Islet precursor cell (in vitro differentiated cells): ENCODE results near the gene AMPD1.
A peak's percentile ranks its signal among the peaks of the same experiment; 100 is the strongest.

ENCODE experiments used
- DNase-seq: peaks from one replicate; pipeline ENCODE4 v3.0.0-alpha.2; 2018

The AMPD1 gene

GRCh38 chr1:114696810-114697209 lies 1.5 kb upstream of the AMPD1 start:
- DNase-seq: no peak

GRCh38 chr1:114694540-114695310 lies 621 bp downstream of the AMPD1 start:
- DNase-seq: no peak

GRCh38 chr1:114692947-114693346 lies 2.4 kb downstream of the AMPD1 start:
- no peak for DNase-seq

- peak; percentile 60 for DNase-seq
These were observed 4.3 kb downstream of the AMPD1 start for GRCh38 chr1:114691061-114691460.

GRCh38 chr1:114690148-114690547 lies 5.2 kb downstream of the AMPD1 start:
- no peak for DNase-seq

GRCh38 chr1:114688526-114688925 lies 6.8 kb downstream of the AMPD1 start:
- DNase-seq: no peak

GRCh38 chr1:114685851-114686250 lies 9.5 kb downstream of the AMPD1 start:
- DNase-seq: no peak

GRCh38 chr1:114677691-114678090 lies 17.7 kb downstream of the AMPD1 start:
- DNase-seq: no peak

- no peak for DNase-seq
These were observed 19.2 kb downstream of the AMPD1 start for GRCh38 chr1:114676115-114676514.

- DNase-seq: no peak
These were observed 23.4 kb downstream of the AMPD1 start for GRCh38 chr1:114671939-114672275.

- no peak for DNase-seq
These were observed 24.1 kb downstream of the AMPD1 start for GRCh38 chr1:114671011-114671938.

- DNase-seq: peak; percentile 98
These were observed 25.0 kb downstream of the AMPD1 start for GRCh38 chr1:114670083-114671010.

GRCh38 chr1:114669562-114670082 lies 25.7 kb downstream of the AMPD1 start, which contains the start of gene DENND2C:
Gene DENND2C, minus strand, starts transcription at chr1:114670049. Its CDS starts 44,065 bp downstream, at chr1:114625984.
- no peak for DNase-seq

- DNase-seq: no peak
These were observed 26.4 kb downstream of the AMPD1 start for GRCh38 chr1:114668784-114669561.

GRCh38 chr1:114668373-114668772 lies 27.0 kb downstream of the AMPD1 start:
- DNase-seq: no peak

- no peak for DNase-seq
These were observed 28.4 kb downstream of the AMPD1 start for GRCh38 chr1:114666954-114667353.

GRCh38 chr1:114660238-114660637 lies 35.1 kb downstream of the AMPD1 start:
- DNase-seq: no peak

- DNase-seq: no peak
These were observed 43.5 kb downstream of the AMPD1 start for GRCh38 chr1:114651893-114652292.

- no peak for DNase-seq
These were observed 46.8 kb downstream of the AMPD1 start for GRCh38 chr1:114648503-114648902.

GRCh38 chr1:114641377-114641776 lies 54.0 kb downstream of the AMPD1 start:
- DNase-seq: no peak

GRCh38 chr1:114638910-114639309 lies 56.4 kb downstream of the AMPD1 start:
- no peak for DNase-seq

GRCh38 chr1:114632427-114632826 lies 62.9 kb downstream of the AMPD1 start:
- DNase-seq: no peak
